NCI-H1436 (cell line): Measurements from ENCODE around the gene TJP3.
A peak's percentile ranks its signal among the peaks of the same experiment; 100 is the strongest.

Source experiments
- DNase-seq: peaks from one replicate; lab custom pipeline; 2025; lab: John Stamatoyannopoulos, UW

TJP3 gene

DNA sequence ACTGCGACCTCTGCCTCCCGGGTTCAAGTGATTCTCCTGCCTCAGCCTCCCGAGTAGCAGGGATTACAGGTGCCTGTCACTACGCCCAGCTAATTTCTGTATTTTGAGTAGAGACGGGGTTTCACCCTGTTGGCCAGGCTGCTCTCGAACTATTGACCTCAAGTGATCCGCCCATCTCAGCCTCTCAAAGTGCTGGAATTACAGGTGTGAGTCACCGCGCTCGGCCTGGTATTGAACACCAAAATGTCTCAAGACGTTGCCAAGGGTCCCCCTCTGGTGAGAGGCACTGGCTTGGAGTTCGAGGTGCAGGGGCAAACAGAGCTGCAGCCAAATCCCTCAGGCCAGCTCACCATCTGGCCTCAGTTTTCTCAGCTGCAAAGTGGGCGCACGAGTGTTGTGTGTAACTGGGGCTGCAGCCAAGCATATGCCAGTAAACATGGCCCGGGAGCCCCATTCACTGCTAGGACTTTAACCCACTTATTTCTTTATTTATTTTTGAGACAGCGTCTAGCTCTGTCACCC is 8.0 kb downstream of the TJP3 start:
- no peak for DNase-seq

DNA sequence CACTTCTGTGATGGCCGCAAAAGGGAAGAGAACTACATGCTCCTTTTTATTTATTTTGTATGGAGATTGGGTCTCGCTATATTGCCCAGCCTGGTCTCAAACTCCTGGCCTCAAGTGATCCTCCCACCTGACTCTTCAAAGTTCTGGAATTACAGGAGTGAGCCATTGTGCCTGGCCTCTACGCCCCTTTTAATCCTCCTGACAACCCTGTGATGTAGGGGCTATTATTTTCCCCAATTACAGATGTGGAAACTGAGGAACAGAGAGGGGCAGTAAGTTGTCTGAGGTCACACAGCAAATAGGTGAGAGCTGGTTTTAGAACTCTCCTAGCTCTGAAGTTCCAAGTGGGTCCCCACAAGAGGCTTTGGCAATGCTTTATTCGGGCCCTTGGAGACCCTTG is 11.7 kb downstream of the TJP3 start:
- DNase-seq, result no peak

DNA sequence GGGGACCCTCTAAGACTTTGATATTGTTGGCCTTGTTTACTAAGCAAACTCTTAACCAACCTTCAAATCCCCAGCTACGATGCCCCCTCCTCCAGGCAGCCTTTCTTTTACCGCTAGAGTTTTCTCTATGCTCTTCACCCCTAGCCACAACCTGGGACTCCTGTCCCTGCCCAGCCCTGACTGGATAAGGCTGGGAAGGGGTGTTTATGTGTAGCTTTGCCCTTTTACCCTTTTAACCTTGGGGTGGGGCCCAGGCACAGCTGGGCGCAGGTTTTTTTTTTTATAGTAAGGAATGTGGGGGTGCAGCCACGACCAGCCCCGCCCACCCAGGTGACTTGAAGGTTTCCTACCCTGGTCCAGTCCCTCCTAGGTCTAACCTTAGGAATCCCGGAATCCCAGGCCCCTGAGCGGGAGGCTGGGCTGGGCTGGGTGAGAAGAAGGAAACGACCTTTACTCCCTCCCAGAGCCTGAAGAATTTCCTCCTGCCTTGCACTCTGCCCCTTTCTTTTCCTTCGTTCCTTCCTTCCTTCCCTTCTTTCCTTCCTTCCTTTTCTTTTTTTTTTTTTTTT is 12.2 kb downstream of the TJP3 start:
- no peak for DNase-seq

DNA sequence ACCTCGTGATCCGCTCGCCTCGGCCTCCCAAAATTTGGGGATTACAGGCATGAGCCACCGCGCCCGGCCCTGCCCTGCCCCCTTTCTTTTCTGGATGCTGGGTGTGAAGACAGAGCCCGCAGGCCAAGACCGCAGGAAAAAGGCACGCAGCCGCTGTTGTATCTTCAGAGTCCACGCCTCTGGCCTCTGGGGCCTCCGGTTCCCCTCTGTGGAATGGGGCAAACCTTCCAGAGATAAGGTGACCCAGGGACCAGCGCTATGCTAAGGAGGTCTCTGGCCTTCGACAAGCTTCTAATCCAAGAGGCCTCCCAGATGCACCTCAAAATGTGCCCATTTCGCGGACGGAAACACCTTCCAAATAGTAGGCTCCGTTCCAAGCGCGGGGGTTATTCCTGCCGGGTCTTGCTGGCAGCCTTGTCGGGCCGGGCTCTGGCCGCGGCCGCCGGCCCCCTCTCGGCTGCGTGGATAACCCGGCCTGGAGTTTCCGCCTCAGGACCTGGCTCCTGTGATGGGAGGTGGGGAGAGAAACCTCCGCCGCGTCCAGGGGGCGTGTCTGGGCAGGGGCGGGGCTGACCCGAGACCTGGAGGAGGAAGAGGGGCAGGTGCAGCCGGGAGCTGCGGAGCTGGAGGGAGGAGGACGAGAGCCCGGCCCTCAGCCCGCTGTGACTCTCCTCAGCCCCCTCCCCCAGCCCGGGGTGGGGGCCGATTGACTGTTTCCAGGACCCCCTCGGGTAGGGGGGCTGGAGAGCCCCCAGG is 13.1 kb downstream of the TJP3 start:
- DNase-seq, result peak; percentile 94

DNA sequence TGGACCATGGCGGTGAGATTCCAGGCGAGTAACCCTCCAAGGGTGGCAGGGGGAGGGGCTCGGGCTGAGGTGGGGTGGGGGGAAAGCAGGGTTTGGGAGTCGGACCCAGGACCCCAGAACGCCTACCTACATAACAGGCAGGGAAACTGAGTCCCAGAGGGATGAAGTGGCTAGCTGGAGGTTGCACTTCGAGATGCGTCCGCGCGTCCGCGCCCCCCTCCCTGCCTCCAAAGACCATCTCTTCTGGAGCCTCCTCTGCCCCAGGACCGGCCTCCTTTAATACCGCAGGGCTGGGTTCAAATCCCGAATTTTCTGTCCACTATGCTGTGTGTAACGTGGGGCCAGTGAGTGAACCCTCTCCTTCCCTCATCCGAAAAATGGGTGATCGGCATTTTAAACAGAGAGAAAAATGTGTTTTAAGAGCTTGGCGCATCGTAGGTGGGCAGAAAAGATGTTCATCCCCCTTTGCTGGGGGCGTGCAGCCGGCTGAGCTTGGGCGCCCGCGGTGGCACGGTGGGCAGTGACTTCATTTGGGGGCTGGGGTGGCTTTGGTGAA is 13.8 kb downstream of the TJP3 start:
- DNase-seq, result no peak

DNA sequence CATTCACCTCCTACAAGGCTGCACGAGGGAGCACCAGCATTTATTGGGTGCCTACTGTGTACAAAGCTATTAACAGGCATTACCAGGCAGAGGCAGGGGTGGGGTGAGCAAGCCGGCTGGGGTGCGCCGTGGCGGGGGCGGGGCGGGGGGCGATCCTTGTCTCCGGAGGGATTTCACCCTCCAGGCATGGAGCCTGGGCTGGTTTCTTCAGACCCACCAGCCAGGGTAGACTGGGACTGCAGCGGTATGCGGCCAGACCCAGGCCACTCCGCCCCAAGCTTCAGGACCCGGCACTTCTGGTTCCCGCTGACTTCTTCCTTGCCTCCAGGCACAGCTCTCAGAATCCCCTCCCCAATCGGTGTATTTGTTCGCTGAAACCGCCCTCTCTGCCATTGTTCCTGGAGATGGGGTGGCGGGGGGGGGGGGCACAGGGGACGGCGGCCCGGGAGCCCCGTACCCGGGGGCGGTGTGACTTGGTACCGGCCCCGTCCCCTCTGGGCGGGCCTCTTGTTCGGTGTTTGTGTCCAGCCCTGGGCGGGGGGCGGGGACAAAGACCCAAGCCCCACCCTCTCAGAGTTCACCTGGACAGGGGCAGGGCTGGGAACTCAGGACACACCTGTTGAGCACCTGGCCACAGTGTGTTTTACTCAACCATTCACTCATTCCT is 14.4 kb downstream of the TJP3 start:
- no peak for DNase-seq

DNA sequence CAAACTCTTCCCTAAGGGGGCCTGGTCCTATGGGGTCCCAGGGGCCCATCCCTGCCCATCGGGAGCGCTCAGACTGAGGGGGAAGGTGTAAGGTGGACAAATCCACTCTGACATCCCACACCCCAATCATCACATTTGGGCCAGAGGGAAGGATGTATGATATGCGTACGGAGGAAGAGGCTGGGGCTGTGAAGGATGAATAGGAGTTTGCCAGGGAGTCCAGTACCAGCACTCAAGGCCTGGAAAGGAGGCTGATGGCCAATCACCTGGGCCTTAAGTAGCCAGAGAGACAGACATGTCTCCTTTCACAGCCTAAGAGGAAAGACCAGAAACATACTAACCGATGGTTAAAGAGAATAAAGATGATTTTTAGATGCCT is 14.9 kb downstream of the TJP3 start:
- DNase-seq, result no peak

DNA sequence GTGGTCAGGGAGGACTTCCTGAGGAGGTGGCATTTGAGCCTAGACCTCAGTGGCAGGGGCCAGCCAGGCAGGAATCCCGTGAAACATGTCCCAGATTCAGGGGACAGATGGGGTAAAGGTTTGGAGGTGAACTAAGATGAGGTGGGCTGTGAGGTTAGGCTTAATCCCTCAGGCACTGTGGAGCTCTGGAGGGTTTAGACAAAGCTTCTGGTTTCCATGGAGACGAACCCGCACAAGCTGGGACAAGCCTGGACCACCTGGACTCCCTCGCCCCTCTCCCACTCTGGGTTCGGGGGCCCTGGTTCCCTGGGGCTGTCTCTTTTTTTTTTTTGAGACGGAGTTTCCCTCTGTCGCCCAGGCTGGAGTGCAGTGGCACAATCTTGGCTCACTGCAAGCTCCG is 15.7 kb downstream of the TJP3 start:
- no peak for DNase-seq

DNA sequence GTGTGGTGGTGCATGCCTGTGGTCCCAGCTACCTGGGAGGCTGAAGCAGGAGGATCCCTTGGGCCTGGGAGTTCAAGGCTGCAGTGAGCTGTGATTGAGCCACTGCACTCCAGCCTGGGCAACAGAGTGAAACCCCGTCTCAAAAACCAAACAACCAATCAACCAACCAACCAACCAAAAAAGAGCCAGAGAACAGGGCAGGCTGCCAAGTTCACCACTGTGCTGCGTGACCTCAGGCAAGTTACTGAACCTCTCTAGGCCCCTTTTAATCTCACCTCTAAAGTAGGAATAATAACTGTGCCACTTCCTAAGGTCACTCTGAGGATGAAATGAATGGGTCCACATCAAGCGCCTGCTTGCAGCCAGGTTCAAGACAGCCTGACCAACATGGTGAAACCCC is 16.9 kb downstream of the TJP3 start:
- DNase-seq, result no peak

DNA sequence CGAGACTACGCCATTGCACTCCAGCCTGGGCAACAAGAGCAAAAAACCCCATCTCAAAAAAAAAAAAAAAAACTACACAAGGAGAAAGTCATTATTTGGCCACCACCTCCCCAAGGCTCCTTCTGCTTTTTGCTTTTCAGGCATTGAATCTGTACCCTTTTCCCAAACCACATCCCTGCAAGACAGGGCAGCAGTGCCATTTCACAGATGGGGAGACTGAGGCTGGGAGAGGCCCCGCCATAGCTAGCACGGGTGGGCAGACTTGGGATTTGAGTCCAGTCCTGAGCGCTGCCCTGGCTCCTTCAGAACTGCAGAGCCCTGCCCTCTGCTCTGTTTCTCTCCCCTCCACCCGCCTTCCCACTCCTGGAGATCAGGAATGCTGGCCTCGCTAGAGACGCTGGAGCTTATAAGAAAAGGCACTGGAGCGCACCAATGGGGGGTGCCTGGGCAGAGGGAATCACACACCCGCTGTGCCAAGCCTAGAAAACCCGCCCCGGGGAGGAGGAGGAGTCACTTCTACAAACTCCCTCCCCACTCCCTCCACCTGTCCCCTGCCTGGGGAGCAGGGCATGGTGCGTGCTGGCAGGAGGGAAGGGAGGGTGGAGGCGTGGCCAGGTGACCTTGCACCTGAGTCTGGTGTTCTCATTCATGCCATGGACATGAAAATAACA is 17.6 kb downstream of the TJP3 start:
- no peak for DNase-seq

DNA sequence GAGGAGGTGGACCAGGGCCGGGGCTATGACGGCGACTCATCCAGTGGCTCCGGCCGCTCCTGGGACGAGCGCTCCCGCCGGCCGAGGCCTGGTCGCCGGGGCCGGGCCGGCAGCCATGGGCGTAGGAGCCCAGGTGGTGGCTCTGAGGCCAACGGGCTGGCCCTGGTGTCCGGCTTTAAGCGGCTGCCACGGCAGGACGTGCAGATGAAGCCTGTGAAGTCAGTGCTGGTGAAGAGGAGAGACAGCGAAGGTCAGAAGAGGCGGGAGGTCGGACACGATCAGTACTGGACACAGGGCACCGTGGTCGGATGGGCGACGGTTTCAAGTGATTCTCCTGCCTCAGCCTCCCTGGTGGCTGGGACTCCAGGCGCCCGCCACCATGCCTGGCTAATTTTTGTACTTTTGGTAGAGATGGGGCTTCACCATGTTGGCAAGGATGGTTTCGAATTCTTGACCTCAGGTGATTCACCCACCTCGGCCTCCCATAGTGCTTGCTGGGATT is 22.3 kb downstream of the TJP3 start:
- DNase-seq, result no peak

DNA sequence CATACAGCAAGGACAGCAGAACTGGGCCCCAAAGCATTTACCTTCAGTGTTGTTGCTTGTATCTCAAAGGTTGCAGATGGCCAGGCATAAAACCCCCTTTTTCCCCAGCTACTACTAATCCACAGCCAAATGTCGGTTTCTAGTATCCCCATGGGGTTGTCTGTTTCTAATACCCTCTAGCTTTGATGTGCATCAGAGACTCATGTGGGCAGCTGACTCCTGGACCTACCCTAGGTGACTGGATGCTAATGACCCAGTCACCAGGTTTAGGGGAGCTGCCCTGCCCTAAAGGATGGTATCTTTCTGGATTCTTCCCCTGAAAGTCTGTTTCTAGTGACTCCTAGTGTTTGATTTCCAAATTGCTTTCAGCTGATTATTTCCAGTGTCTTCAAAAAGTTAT is 23.9 kb downstream of the TJP3 start:
- no peak for DNase-seq

DNA sequence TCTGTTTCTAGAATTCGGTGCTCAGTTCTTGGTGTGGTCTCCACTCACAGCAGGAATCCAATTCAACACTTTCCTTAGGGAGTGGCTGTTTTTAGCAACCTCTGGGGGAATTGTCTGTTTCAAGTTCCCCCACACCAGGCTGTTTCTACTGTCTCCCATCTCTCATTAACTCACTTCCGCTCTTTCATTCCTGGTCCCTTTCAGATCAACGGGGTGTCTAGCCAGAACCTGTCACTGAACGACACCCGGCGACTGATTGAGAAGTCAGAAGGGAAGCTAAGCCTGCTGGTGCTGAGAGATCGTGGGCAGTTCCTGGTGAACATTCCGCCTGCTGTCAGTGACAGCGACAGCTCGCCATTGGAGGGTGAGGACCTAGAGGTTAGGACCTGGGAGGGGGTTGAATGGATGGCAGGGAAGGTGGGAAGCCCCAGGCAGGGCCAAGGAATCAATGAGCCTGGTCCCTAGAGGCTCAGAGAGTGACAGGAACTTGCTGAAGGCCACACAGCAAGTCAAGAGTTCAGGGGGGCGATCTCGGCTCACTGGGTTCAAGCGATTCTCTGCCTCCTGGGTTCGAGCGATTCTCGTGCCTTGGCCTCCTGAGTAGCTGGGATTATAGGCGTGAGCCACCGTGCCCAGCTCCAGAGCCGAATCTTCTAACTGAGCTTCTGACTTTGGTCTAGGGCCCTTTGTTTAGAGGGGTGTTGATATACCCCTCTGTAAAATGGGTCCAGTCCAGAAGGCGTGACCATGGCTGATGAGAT is 25.5 kb downstream of the TJP3 start:
- no peak for DNase-seq

DNA sequence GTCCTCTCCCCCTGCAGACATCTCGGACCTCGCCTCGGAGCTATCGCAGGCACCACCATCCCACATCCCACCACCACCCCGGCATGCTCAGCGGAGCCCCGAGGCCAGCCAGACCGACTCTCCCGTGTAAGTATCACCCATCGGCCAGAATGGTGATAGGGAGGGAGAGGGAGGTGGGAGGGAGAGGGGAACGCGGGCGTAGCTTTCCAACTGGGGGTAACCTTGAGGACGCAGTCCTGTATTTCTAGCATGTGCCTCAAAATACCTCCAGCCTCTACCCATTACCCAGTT is 26.1 kb downstream of the TJP3 start:
- DNase-seq, result no peak

DNA sequence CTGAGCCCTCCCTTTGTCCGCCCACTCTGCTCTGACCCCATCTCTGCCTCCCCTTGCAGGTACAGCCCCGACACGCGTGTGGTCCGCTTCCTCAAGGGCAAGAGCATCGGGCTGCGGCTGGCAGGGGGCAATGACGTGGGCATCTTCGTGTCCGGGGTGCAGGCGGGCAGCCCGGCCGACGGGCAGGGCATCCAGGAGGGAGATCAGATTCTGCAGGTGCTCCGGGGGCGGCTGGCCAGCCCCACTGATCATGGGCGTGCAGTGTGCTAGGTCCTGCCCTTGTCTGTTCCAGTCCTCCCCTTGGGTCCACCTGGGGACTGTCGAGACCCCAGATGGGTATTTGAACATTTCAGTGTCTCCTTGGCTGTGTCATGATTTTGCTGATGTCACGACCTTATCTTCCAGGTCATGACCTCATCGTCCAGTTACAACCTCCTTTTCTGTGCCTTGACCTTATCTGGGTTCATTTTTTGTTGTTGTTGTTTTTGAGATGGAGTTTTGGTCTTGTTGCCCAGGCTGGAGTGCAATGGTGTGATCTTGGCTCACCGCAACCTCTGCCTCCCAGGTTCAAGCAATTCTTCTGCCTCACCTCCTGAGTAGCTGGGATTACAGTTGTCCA is 28.0 kb downstream of the TJP3 start:
- no peak for DNase-seq

DNA sequence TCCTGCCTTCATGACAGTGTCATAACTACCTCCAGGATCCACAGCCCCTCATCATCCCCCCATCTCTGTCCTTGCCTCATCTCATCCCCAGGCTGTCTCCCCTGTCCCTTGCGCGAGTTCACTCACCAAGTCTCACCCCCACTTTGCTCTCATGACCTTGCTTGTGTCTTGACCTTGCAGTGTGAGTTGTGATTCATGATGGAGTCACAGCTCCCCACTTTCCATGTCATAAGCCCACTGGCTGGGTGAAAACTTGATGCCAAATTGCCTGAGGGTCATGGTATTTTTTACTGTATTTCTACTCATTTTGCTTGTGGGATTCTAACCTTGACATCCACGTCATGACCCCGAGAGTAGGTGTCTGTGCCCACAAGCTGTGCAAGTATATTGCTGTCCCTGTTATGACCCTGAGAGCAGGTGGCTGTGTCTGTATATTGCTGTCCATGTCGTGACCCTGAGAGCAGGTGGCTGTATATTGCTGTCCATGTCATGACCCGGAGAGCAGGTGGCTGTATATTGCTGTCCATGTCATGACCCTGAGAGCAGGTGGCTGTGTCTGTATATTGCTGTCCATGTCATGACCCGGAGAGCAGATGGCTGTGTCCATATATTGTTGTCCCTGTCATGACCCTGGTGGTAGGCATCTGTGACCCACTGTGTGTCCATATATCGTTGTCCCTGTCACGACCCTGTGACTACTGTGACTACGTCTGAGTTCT is 29.5 kb downstream of the TJP3 start:
- DNase-seq, result no peak

DNA sequence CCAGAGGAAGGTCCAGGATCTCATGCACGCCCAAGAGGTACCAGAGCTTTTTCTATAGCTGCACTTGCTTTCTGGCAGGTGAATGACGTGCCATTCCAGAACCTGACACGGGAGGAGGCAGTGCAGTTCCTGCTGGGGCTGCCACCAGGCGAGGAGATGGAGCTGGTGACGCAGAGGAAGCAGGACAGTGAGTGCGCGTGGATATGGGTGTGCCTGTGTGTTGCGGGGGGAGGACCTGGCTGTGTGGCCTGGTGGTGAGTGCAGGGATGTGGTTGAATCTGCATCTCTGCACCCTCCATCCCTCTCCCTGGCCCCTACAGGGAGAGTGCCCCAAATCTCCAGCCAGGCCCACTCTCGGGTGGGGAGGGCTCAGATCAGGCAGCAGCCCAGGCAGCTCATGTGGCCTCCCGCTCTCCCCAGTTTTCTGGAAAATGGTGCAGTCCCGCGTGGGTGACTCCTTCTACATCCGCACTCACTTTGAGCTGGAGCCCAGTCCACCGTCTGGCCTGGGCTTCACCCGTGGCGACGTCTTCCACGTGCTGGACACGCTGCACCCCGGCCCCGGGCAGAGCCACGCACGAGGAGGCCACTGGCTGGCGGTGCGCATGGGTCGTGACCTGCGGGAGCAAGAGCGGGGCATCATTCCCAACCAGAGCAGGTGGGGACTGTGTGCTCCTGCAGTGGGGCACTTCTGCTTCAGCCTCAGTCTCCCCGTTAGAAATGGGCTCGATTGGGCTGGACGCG is 30.5 kb downstream of the TJP3 start:
- DNase-seq, result no peak

DNA sequence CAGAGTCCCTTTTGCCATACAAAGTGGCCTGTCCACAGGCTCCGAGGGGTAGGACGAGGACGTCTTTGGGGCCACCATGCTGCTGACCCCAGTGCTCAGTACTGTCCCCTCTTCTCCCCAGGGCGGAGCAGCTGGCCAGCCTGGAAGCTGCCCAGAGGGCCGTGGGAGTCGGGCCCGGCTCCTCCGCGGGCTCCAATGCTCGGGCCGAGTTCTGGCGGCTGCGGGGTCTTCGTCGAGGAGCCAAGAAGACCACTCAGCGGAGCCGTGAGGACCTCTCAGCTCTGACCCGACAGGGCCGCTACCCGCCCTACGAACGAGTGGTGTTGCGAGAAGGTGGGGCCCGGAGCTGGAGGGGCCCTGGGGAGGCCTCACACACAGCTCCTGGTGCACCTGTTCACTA is 32.2 kb downstream of the TJP3 start:
- no peak for DNase-seq

DNA sequence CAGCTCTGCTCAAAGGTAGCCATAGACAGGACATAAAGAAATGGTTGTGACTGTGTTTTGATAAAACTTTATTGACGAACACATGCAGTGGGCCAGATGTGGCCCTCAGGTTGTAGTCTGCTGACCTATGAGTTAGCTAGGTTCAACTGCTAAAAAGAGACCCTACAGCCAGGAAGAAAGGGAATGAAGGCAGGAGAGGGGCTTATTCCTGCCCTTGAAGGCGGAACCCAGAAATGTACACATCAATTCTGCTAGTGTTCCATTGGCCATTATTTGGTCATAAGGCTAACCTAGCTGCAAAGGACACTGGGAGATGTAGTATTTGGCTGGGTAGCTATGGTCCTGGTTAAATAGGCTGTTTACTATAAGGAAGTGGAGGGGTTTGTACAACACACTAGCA is 35.3 kb downstream of the TJP3 start:
- no peak for DNase-seq
